ENCODE measurements around the gene CES2. TPM values are rescaled to one million over a fixed set of nuclear protein-coding genes. Genes with fewer than 3 reads are reported as not detected.

CES2 gene
- total and polyA plus RNA-seq, 2 donors (not counting 3 experiments of a cell fraction or from before 2014, with no cell fraction given), result 19.1 to 28.8 TPM

DNA sequence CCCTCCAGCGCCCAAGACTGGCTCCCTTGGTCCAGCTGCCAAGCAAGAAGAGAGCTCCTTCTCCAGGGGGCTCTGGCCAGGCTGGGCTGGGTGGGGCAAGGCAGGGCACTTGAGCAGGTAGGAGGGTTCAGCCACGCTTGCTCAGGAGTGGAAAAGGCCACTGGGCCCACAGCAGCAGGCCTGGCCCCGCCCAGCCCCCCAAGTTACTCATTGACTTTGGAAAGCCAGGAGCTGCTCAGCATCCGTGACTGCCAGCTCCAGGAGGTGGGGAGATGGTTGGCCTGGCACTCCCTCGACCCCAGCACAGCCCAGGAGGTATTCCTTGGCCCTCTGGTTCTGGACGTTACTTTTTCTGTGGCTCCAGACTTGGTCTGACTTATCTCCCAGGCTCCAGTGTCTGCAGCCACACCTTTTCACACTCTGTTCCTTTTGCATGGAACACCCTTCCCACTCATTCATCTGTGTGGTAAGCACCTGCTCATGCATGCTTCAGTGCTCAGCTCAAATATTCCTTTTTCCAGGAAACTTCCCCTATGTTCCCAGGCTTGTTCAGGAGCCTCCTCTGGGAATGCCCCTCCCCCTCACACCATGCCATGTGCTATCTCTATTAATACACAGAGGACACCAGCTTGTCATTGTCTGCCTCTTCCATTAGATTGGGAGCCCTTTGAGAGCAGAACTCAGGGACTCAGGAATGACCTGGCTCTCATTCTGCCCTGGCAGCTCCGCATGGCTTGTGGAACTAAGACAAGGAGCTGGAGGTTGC is 16.3 kb upstream of the CES2 start, which contains the start of gene CDH16:
Gene CDH16 (minus strand): TSS at position 83 of the 766 bp plus-strand sequence. CDS start 820 bp downstream, outside the sequence.
- POLR2A ChIA-PET, result no interaction called here
- H3K4me3 ChIP-seq (replicated peaks in 1 of 3; ENCODE audit: insufficient read depth in 1 of 3, low read depth in 1 of 3, low read length in 3 of 3), result no peak within 1 kb of the TSS
- no peaks in the 10 kb centered on the region for H3K79me2 ChIP-seq (ENCODE audit: control insufficient read depth, insufficient read depth, low read length)
- FAIRE-seq (no peak), DNase-seq (ENCODE audit: low read depth, low spot score) (no peak)
- H3K4me2 ChIP-seq (ENCODE audit: insufficient read depth, low read length), result no peak within 1 kb of the TSS
- no TSS peak for BruUV-seq (replicated peaks)
- H3K9me1 ChIP-seq (replicated peaks; ENCODE audit: control insufficient read depth, extremely low read depth, insufficient read depth, low read length), result no peaks in the 10 kb centered on the region
- H3K36me3 ChIP-seq (ENCODE audit: control insufficient read depth in 2 of 2, extremely low read depth in 1 of 2, insufficient read depth in 2 of 2, low read length in 2 of 2), result no peaks in the 10 kb centered on the region
- dilution Hi-C loops (cut with MboI; ENCODE audit: extremely low pct_ligation_motif_present, low sequenced_read_pairs), result no loop called here
- H4K20me1 ChIP-seq (replicated peaks; ENCODE audit: control insufficient read depth, extremely low read depth, insufficient read depth, low read length), result no peaks in the 10 kb centered on the region
- intact Hi-C loops (cut with micrococcal nuclease), result no loop called here
- H3K9ac ChIP-seq (replicated peaks; ENCODE audit: extremely low read depth, insufficient read depth, low read length), result no peak within 1 kb of the TSS
- TF ChIP-seq FOS (IDR thresholded peaks at IDR 0.05; ENCODE audit: borderline replicate concordance, insufficient read depth, low read length) (no peak), MAX (IDR thresholded peaks at IDR 0.05; ENCODE audit: insufficient read depth, insufficient read length) (no peak), JUN (IDR thresholded peaks at IDR 0.05; ENCODE audit: borderline replicate concordance, insufficient read depth, insufficient read length, low read depth) (no peak), POLR2A (IDR thresholded peaks at IDR 0.05; ENCODE audit: low read depth, low read length) (no peak), EZH2 (IDR thresholded peaks at IDR 0.05; ENCODE audit: borderline replicate concordance, low read depth, low read length, severe bottlenecking) (no peak)
- H3K4me1 ChIP-seq (ENCODE audit: control insufficient read depth, extremely low read depth, insufficient read depth, low read length), result no peaks in the 10 kb centered on the region
- CTCF ChIA-PET, result interaction anchor here (1.0 to 5.2 kb wide), 11 partner anchors 9 to 236 kb away, joined by 3 to 25 read pairs (median 4); partner anchors contain the start of genes CES3 and NAE1
- no peaks in the 10 kb centered on the region for H3K9me3 ChIP-seq (replicated peaks; ENCODE audit: control insufficient read depth, insufficient read depth, low read length)
- no peak within 1 kb of the TSS for H3K27ac ChIP-seq (ENCODE audit: insufficient read depth, low read depth, low read length)
- no peak within 1 kb of the TSS for H2AFZ ChIP-seq (ENCODE audit: low read depth, low read length)
- H3K27me3 ChIP-seq (ENCODE audit: control insufficient read depth in 2 of 2, insufficient read depth in 2 of 2, low read length in 2 of 2), result peaks cover 20 to 27% of the 10 kb centered on the region in 2 experiments

Data from endothelial cell of umbilical vein (primary cell).